Coronary artery (tissue), 2 donors: ENCODE measurements around the gene CROCC2.

Experiments used
- DNase-seq: peaks from one replicate; pipeline ENCODE4 v3.0.0-alpha.2; 2017; ENCODE audit warnings: low spot score
- H3K27ac ChIP-seq, 2 donors: fragments of 200-600 bp; sonication (generic); one replicate each; pipeline ENCODE4 v1.5.1; 2016 to 2019
- H3K4me3 ChIP-seq: fragments of 200-600 bp; sonication (generic); 2 replicates; pipeline ENCODE4 v1.5.1; 2016; ENCODE audit warnings: mild to moderate bottlenecking, moderate library complexity
- TF ChIP-seq, protein P1 (sequence below): fragments of 200-600 bp; sonication (generic); IDR thresholded peaks from one replicate; pipeline ENCODE4 v1.5.1; 2019; ENCODE audit warnings: antibody characterized with exemption

The CROCC2 gene

DNA sequence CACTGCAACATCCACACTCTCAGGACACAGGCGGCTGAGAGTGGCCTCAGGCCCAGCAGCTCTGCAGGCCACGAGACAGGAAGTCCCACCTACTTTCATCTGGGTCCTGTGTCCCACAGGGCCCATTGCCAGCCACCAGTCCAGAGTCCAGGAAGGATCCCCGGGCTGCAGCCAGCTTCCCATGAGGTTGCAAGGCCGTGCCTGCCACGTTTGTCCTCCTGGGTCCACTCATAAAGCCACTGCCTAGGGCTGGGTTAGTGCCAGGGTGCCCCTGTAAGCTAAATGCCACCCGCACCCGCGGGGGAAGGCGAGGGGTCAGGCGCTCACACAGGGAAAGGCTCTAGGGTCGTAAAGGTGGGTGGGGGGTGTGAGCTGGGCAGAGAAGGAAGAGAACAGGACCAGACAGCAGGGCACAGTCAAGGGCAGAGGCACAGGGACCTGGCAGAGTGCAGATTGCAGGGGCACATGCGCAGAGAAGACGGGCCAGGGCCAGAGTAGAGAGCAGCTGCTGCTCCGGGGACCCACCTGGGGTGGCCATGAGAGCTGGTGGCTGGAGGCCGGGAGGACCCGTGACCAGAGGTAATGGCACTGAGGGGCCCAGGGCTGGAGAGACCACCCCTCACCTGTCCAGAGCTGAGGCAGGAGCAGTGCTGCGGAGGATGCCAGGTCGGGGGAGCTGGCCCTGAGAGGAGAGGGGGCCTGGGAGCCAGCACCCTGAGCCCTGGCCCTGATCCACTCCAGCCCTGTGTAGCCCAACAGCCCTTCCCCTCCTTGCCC is 29.5 kb upstream of the CROCC2 start:
- H3K4me3 ChIP-seq, result no peak overlapping the region
- TF ChIP-seq, protein P1, sequence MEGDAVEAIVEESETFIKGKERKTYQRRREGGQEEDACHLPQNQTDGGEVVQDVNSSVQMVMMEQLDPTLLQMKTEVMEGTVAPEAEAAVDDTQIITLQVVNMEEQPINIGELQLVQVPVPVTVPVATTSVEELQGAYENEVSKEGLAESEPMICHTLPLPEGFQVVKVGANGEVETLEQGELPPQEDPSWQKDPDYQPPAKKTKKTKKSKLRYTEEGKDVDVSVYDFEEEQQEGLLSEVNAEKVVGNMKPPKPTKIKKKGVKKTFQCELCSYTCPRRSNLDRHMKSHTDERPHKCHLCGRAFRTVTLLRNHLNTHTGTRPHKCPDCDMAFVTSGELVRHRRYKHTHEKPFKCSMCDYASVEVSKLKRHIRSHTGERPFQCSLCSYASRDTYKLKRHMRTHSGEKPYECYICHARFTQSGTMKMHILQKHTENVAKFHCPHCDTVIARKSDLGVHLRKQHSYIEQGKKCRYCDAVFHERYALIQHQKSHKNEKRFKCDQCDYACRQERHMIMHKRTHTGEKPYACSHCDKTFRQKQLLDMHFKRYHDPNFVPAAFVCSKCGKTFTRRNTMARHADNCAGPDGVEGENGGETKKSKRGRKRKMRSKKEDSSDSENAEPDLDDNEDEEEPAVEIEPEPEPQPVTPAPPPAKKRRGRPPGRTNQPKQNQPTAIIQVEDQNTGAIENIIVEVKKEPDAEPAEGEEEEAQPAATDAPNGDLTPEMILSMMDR, result no peak
- DNase-seq, result no peak
- H3K27ac ChIP-seq, result no peak overlapping the region

DNA sequence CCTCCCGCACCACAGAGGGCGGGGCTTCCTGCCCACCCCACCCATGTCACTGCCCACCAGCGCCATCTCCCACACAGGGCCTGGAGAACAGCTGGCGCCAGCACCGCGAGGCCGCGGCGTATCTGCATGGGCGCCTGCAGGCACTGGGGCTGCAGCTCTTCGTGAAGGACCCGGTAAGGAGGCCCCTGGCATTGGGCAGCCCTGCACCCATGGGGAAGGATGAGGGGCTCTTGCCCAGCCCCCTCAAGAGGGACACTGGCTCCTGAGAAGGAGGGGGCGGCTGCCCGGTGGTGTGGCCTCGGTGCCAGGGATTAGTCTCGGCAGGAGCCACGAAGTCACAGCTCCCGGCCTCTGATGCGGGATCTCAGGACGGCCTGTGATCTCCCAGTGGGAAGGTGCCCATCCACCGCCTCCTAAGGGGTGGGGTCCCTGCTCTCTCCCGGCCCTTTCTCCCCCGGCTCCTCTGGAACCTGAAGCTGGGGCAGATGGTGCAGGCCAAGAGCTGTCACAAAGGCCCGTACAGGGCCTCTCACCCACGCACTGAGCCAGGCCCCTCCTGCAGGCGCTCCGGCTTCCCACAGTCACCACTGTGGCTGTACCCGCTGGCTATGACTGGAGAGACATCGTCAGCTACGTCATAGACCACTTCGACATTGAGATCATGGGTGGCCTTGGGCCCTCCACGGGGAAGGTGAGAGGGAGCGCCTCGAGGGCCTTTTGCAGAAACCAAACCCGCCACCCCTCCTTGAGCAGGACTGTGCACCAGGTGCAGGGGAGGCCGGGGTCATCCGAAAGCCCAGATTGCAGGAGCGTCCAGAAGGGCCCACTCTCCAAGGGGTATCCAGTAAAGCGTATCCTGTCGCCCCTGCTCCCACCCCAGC is 28.4 kb upstream of the CROCC2 start:
- DNase-seq, result no peak
- TF ChIP-seq, protein P1, result no peak
- no peak overlapping the region for H3K4me3 ChIP-seq
- no peak overlapping the region for H3K27ac ChIP-seq

DNA sequence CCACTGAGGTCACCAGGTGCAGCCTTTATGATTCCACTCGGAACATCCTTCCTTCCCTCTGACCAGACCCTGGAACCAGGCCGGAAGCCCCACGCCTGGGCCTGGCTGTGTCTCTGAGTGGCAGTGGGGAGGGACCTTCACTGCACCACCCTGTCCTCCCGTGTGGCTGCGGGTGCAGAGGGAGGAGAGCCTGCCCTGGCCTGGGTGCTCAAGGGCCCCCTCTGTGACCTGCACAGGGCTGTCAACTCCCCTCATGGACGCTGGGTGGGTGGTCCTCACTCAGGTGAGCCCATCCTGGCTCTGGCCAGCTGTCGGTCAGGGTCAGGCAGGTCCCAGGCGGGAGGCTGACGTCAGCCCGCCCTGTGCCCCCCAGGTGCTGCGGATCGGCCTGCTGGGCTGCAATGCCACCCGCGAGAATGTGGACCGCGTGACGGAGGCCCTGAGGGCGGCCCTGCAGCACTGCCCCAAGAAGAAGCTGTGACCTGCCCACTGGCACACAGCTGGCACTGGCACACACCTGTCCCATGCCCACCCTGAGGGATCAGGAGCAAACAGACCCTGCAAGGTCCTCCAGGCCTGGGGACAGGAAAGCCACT is 27.7 kb upstream of the CROCC2 start:
- no peak overlapping the region for H3K27ac ChIP-seq

DNA sequence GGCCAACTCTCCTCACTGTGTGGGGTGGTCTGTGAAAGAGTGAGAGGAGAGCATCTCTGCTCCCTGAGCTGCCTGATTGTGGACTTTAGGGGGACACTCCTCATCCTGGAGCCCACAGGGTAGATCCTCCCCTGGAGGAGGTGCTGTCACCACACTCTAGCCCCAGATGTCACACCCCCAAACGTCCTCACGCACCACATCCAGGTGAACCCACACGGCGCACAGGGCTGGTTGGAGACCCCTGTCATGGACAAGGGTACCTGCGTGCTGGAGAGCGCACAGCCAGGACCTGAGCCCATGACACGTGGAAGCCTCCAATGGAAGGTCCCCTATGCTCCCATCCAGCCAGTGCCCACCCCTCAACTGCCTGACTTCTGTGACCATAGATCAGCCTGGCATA is 27.0 kb upstream of the CROCC2 start:
- DNase-seq, result no peak
- TF ChIP-seq, protein P1, result no peak
- no peak overlapping the region for H3K4me3 ChIP-seq
- H3K27ac ChIP-seq, result no peak overlapping the region

More for the DNA sequence above, 27.7 kb upstream of the CROCC2 start:
- DNase-seq, result no peak
- no peak overlapping the region for H3K4me3 ChIP-seq
- TF ChIP-seq, protein P1, result no peak

DNA sequence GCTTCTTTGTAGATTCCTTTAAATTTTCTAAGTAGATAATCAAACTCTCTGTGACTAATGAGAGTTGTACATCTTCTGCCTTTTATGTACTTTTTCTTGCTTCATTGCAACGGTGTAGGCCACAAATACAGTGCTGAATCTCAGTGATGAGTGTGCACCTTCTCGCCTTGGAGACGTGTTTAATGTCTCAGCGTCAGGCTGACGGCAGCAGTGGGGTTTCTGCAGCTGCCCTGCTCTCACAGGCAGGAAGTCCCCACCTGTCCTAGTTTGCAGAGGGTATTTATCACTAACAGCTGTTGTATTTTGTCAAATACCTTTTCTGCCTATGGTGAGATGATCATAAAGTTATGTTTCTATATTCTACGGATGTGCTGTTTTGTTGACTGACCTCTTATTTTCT is 24.2 kb upstream of the CROCC2 start:
- TF ChIP-seq, protein P1, result no peak
- Histone ChIP-seq H3K27ac (no peak overlapping the region), H3K4me3 (no peak overlapping the region)
- no peak for DNase-seq

DNA sequence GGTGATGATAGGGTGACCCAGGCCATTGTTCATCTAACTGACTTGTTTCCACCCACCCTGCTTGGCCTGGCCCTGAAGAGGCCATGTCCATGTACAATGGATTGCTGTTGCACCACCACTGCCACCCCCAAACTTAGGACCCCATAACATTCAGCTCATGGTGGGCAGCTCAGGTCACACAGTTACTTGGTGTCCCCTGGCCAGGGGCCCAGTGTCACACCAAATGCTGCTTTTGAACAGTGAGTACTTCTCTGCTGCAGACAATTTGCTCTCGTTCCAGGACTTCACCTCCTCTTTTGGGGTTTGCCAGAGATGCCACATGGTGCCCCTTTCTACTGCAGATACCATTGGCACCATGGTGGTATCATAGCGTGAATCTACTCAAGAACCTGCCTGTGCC is 21.9 kb upstream of the CROCC2 start:
- TF ChIP-seq, protein P1, result no peak
- Histone ChIP-seq H3K27ac (no peak overlapping the region), H3K4me3 (no peak overlapping the region)
- no peak for DNase-seq
